Measurements from ENCODE around the gene DOCK3. TPM values are rescaled to one million over a fixed set of nuclear protein-coding genes. Genes with fewer than 3 reads are reported as not detected.

The DOCK3 gene
- polyA plus RNA-seq, 1 donor from 2014 or later: 15.6 TPM

DNA sequence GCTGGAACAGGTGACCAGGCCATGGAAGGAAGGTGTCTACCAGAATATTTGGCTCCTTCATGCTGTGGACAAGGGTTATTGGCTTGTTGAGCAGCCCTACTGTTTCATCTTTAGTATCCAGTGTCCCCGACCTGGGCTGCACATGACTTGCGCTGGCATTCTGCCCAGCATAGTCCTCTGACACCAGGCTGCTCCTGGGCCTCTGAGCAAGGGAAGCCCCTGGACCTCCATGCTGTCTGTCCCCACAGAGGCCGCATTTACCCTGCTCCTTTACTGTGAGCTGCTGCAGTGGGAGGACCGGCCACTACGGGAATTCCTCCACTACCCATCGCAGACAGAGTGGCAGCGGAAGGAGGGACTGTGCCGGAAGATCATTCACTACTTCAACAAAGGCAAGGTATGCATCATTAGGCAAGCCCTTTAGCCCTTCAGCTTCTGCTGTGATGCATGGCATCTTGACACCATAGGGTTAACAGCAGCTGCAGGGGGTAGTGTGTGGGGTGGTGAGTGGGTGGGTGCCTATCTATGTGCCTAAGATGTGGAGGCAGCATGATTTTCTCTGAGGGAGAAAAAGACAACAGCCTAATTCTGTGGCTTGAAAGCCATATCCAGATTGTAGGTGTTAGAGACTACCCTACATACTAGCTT lies 666.4 kb downstream of the DOCK3 start:
- no peaks in the 10 kb centered on the region for H4K20me1 ChIP-seq (ENCODE audit: insufficient read depth)
- H3K9ac ChIP-seq (ENCODE audit: low read length): no peak overlapping the region
- H3K27me3 ChIP-seq (ENCODE audit: insufficient read depth, low read depth, low read length): no peaks in the 10 kb centered on the region
- H3K9me2 ChIP-seq (ENCODE audit: insufficient read depth, low read length): no peaks in the 10 kb centered on the region
- H3F3A ChIP-seq (ENCODE audit: insufficient read depth, low read length, poor library complexity, severe bottlenecking): no peaks in the 10 kb centered on the region
- no peak overlapping the region for H3K27ac ChIP-seq (ENCODE audit: low read length)
- H3K9me3 ChIP-seq (ENCODE audit: low read length): no peaks in the 10 kb centered on the region
- H3K4me2 ChIP-seq (ENCODE audit: low read length): no peak overlapping the region
- TF ChIP-seq EZH2 (IDR thresholded peaks at IDR 0.05; ENCODE audit: borderline replicate concordance, insufficient read depth, low read length, poor library complexity, severe bottlenecking) (no peak), SMC3 (conservative IDR thresholded peaks at IDR 0.05; ENCODE audit: poor library complexity) (no peak), REST (IDR thresholded peaks at IDR 0.05; ENCODE audit: borderline replicate concordance) (no peak), TAF1 (IDR thresholded peaks at IDR 0.05; ENCODE audit: low read depth) (no peak), POLR2AphosphoS5 (IDR thresholded peaks at IDR 0.05) (no peak), RAD21 (conservative IDR thresholded peaks at IDR 0.05) (no peak), MXI1 (conservative IDR thresholded peaks at IDR 0.05; ENCODE audit: poor library complexity, severe bottlenecking) (no peak), EP300 (conservative IDR thresholded peaks at IDR 0.05; ENCODE audit: poor library complexity, severe bottlenecking) (no peak)
- TF ChIP-seq, protein P1, sequence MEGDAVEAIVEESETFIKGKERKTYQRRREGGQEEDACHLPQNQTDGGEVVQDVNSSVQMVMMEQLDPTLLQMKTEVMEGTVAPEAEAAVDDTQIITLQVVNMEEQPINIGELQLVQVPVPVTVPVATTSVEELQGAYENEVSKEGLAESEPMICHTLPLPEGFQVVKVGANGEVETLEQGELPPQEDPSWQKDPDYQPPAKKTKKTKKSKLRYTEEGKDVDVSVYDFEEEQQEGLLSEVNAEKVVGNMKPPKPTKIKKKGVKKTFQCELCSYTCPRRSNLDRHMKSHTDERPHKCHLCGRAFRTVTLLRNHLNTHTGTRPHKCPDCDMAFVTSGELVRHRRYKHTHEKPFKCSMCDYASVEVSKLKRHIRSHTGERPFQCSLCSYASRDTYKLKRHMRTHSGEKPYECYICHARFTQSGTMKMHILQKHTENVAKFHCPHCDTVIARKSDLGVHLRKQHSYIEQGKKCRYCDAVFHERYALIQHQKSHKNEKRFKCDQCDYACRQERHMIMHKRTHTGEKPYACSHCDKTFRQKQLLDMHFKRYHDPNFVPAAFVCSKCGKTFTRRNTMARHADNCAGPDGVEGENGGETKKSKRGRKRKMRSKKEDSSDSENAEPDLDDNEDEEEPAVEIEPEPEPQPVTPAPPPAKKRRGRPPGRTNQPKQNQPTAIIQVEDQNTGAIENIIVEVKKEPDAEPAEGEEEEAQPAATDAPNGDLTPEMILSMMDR (IDR thresholded peaks at IDR 0.05; ENCODE audit: poor library complexity, severe bottlenecking): no peak
- no peak overlapping the region for H3K4me3 ChIP-seq (ENCODE audit: low read length)
- no peaks in the 10 kb centered on the region for H3K79me2 ChIP-seq (replicated peaks; ENCODE audit: insufficient read depth, low read length)
- H3K36me3 ChIP-seq (ENCODE audit: insufficient read depth, low read length): no peaks in the 10 kb centered on the region
- no peak overlapping the region for H2AFZ ChIP-seq (ENCODE audit: low read depth, low read length)

GRCh38 chr3:51343918-51344687 lies 669.4 kb downstream of the DOCK3 start:
- Histone ChIP-seq H3K4me2 (ENCODE audit: low read length) (no peak overlapping the region), H3K27me3 (ENCODE audit: insufficient read depth, low read depth, low read length) (no peaks in the 10 kb centered on the region)

More at GRCh38 chr3:51343918-51344687, 669.4 kb downstream of the DOCK3 start:
- H3K36me3 ChIP-seq (ENCODE audit: insufficient read depth, low read length): no peaks in the 10 kb centered on the region
- no peak overlapping the region for H3K9ac ChIP-seq (ENCODE audit: low read length)
- H3K9me3 ChIP-seq (ENCODE audit: low read length): no peaks in the 10 kb centered on the region
- H2AFZ ChIP-seq (ENCODE audit: low read depth, low read length): no peak overlapping the region
- no peak for TF ChIP-seq POLR2AphosphoS5 (IDR thresholded peaks at IDR 0.05)
- TF ChIP-seq MXI1 (conservative IDR thresholded peaks at IDR 0.05; ENCODE audit: poor library complexity, severe bottlenecking): no peak
- no peak for TF ChIP-seq EP300 (conservative IDR thresholded peaks at IDR 0.05; ENCODE audit: poor library complexity, severe bottlenecking)
- TF ChIP-seq EZH2 (IDR thresholded peaks at IDR 0.05; ENCODE audit: borderline replicate concordance, insufficient read depth, low read length, poor library complexity, severe bottlenecking): no peak
- TF ChIP-seq RAD21 (conservative IDR thresholded peaks at IDR 0.05): no peak
- TF ChIP-seq REST (IDR thresholded peaks at IDR 0.05; ENCODE audit: borderline replicate concordance): no peak
- no peak for TF ChIP-seq SMC3 (conservative IDR thresholded peaks at IDR 0.05; ENCODE audit: poor library complexity)
- no peak for TF ChIP-seq TAF1 (IDR thresholded peaks at IDR 0.05; ENCODE audit: low read depth)
- TF ChIP-seq, protein P1 (IDR thresholded peaks at IDR 0.05; ENCODE audit: poor library complexity, severe bottlenecking): no peak
- H3K9me2 ChIP-seq (ENCODE audit: insufficient read depth, low read length): no peaks in the 10 kb centered on the region
- H3F3A ChIP-seq (ENCODE audit: insufficient read depth, low read length, poor library complexity, severe bottlenecking): no peaks in the 10 kb centered on the region
- H3K27ac ChIP-seq (ENCODE audit: low read length): no peak overlapping the region
- no peaks in the 10 kb centered on the region for H4K20me1 ChIP-seq (ENCODE audit: insufficient read depth)
- H3K4me3 ChIP-seq (ENCODE audit: low read length): no peak overlapping the region
- no peaks in the 10 kb centered on the region for H3K79me2 ChIP-seq (replicated peaks; ENCODE audit: insufficient read depth, low read length)

Data from neural cell (in vitro differentiated cells).